ENCODE results near the gene TUBA1B. TPM values are rescaled to one million over a fixed set of nuclear protein-coding genes. Genes with fewer than 3 reads are reported as not detected.

TUBA1B gene
- total RNA-seq, 1 donor from 2014 or later = 544 TPM

DNA sequence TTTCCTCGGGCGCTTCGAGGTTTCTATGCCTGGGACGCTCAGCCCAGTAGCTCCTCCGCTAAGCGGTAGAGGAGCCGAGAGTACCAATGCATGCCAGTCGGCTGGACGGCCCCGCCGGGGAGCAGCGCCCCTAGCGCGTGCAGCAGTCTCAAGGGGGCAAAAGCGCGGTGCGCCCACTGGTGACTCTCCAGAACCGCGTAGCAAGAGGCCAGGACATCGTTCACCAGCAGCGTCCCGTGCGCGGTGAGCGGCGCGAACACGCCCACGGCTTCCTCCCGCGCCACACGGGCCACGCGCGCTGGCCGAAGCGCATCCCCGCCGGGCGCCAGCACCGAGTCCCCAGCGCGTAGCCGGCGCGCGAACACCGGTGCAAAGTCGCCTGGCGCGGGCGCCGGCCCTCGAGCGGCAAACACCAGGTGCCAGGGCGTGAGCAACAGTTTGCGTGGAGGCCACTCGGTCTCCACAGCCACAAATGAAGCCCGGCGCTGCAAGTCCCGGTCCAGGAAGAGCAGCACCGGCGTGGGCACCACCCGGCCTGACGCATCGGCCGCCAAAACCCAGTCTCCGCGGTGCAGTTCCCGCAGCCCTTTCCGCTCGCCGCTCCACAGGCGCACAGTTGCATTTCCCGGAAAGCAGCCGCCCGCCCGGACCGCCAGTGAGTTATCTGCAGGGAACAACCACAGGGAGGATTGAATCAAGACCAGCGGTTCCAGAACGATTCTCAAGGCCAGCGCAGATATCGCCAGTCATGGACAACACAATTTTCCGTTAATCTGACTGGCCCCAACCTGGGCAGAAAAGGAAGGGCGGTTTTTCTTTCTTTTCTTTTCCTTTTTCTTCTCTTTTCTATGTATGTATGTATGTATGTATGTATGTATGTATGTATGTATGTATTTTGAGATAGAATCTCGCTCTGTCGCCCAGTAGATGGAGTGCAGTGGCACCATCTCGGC lies 41.1 kb downstream of the TUBA1B start:
- peak overlapping the region; percentile 51 for H3K27ac Mint-ChIP-seq (ENCODE audit: unreplicated experiment)
- TF ChIP-seq, protein P1, sequence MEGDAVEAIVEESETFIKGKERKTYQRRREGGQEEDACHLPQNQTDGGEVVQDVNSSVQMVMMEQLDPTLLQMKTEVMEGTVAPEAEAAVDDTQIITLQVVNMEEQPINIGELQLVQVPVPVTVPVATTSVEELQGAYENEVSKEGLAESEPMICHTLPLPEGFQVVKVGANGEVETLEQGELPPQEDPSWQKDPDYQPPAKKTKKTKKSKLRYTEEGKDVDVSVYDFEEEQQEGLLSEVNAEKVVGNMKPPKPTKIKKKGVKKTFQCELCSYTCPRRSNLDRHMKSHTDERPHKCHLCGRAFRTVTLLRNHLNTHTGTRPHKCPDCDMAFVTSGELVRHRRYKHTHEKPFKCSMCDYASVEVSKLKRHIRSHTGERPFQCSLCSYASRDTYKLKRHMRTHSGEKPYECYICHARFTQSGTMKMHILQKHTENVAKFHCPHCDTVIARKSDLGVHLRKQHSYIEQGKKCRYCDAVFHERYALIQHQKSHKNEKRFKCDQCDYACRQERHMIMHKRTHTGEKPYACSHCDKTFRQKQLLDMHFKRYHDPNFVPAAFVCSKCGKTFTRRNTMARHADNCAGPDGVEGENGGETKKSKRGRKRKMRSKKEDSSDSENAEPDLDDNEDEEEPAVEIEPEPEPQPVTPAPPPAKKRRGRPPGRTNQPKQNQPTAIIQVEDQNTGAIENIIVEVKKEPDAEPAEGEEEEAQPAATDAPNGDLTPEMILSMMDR (IDR thresholded peaks at IDR 0.05) = peak; percentile 65

GRCh38 chr12:49088932-49089330 lies 42.3 kb downstream of the TUBA1B start:
- H3K27me3 Mint-ChIP-seq (ENCODE audit: low read depth) = peaks cover 21% of the 10 kb centered on the region
- H3K4me3 Mint-ChIP-seq (ENCODE audit: unreplicated experiment) = no peak overlapping the region
- no peaks in the 10 kb centered on the region for H3K9me3 Mint-ChIP-seq (ENCODE audit: low read depth)
- peaks cover 30% of the 10 kb centered on the region for H3K4me1 Mint-ChIP-seq (ENCODE audit: low read depth)
- H3K27ac Mint-ChIP-seq (ENCODE audit: unreplicated experiment) = no peak overlapping the region
- H3K36me3 Mint-ChIP-seq (ENCODE audit: low read depth) = no peaks in the 10 kb centered on the region
- TF ChIP-seq, protein P1 (IDR thresholded peaks at IDR 0.05) = no peak
- DNase-seq (ENCODE audit: low spot score) = no peak

More for the DNA sequence above, 41.1 kb downstream of the TUBA1B start:
- peaks cover 34% of the 10 kb centered on the region for H3K4me1 Mint-ChIP-seq (ENCODE audit: low read depth)
- no peaks in the 10 kb centered on the region for H3K9me3 Mint-ChIP-seq (ENCODE audit: low read depth)
- no peaks in the 10 kb centered on the region for H3K36me3 Mint-ChIP-seq (ENCODE audit: low read depth)
- H3K27me3 Mint-ChIP-seq (ENCODE audit: low read depth) = peaks cover 26% of the 10 kb centered on the region
- DNase-seq (ENCODE audit: low spot score) = no peak
- H3K4me3 Mint-ChIP-seq (ENCODE audit: unreplicated experiment) = peak overlapping the region; percentile 58

- Mint-ChIP-seq H3K27me3 (ENCODE audit: low read depth) (peaks cover 15% of the 10 kb centered on the region), H3K9me3 (ENCODE audit: low read depth) (no peaks in the 10 kb centered on the region), H3K4me1 (ENCODE audit: low read depth) (peaks cover 26% of the 10 kb centered on the region), H3K36me3 (ENCODE audit: low read depth) (no peaks in the 10 kb centered on the region), H3K27ac (ENCODE audit: unreplicated experiment) (no peak overlapping the region), H3K4me3 (ENCODE audit: unreplicated experiment) (peak overlapping the region; percentile 25)
- no peak for DNase-seq (ENCODE audit: low spot score)
- TF ChIP-seq, protein P1 (IDR thresholded peaks at IDR 0.05) = peak; percentile 91
These were observed 42.9 kb downstream of the TUBA1B start for GRCh38 chr12:49088150-49088931.

DNA sequence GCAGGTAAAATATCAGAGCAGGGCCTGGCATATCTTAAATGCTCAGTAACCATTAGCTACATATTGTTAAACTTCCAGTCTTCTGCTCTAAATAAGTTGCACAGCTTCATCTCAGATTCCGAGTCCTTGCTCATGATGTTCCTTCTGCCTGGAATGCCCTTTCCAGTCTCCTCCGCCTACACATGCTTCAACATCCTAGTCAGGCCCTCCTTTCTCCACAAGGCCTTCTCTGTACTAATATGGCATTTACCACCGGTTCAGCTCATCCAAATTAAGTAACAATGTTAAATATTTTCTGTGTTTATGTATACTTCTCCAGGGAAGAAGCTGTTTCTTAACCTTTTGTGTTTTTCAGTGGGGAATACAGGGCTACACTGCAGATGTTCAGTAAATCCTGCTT lies 45.1 kb downstream of the TUBA1B start:
- H3K9me3 Mint-ChIP-seq (ENCODE audit: low read depth) = no peaks in the 10 kb centered on the region
- TF ChIP-seq, protein P1 (IDR thresholded peaks at IDR 0.05) = no peak
- no peaks in the 10 kb centered on the region for H3K36me3 Mint-ChIP-seq (ENCODE audit: low read depth)
- no peak overlapping the region for H3K27ac Mint-ChIP-seq (ENCODE audit: unreplicated experiment)
- peaks cover 19% of the 10 kb centered on the region for H3K4me1 Mint-ChIP-seq (ENCODE audit: low read depth)
- H3K4me3 Mint-ChIP-seq (ENCODE audit: unreplicated experiment) = no peak overlapping the region
- H3K27me3 Mint-ChIP-seq (ENCODE audit: low read depth) = peaks cover 10% of the 10 kb centered on the region
- no peak for DNase-seq (ENCODE audit: low spot score)

- H3K9me3 Mint-ChIP-seq (ENCODE audit: low read depth) = no peaks in the 10 kb centered on the region
- H3K4me3 Mint-ChIP-seq (ENCODE audit: unreplicated experiment) = no peak overlapping the region
- H3K27ac Mint-ChIP-seq (ENCODE audit: unreplicated experiment) = no peak overlapping the region
- H3K36me3 Mint-ChIP-seq (ENCODE audit: low read depth) = no peaks in the 10 kb centered on the region
- DNase-seq (ENCODE audit: low spot score) = no peak
- peaks cover 11% of the 10 kb centered on the region for H3K4me1 Mint-ChIP-seq (ENCODE audit: low read depth)
- peaks cover 5% of the 10 kb centered on the region for H3K27me3 Mint-ChIP-seq (ENCODE audit: low read depth)
- TF ChIP-seq, protein P1 (IDR thresholded peaks at IDR 0.05) = no peak
These were observed 46.8 kb downstream of the TUBA1B start for GRCh38 chr12:49084438-49084837.

Measured in chondrocyte (in vitro differentiated cells).